ENCODE measurements around the gene SLC8A3. TPM values are rescaled to one million over a fixed set of nuclear protein-coding genes. Genes with fewer than 3 reads are reported as not detected.
A peak's percentile ranks its signal among the peaks of the same experiment; 100 is the strongest.

The SLC8A3 gene
- polyA plus RNA-seq, 5 donors: 4.6 to 23.7 (median 6.5) TPM

GRCh38 chr14:70067810-70068209 is 120.9 kb downstream of the SLC8A3 start:
- no peak for DNase-seq

GRCh38 chr14:70064136-70064865 is 124.5 kb downstream of the SLC8A3 start:
- peak in 1 of 2 donors; percentile 6 for DNase-seq

GRCh38 chr14:70061108-70061507 is 127.6 kb downstream of the SLC8A3 start:
- no peak for DNase-seq

- no peak for DNase-seq
Measured at GRCh38 chr14:70059545-70059944, 129.2 kb downstream of the SLC8A3 start.

GRCh38 chr14:70057519-70058136 is 131.1 kb downstream of the SLC8A3 start:
- DNase-seq: no peak

- DNase-seq: peak; percentile 20 to 38
Measured at GRCh38 chr14:70052990-70053389, 135.8 kb downstream of the SLC8A3 start.

- DNase-seq: no peak
Measured at GRCh38 chr14:70050136-70050535, 138.6 kb downstream of the SLC8A3 start.

GRCh38 chr14:70049605-70050004 is 139.1 kb downstream of the SLC8A3 start:
- no peak for DNase-seq

- no peak for DNase-seq
Measured at GRCh38 chr14:70048313-70048654, 140.5 kb downstream of the SLC8A3 start.

- no peak for DNase-seq
Measured at GRCh38 chr14:70047598-70048312, 141.0 kb downstream of the SLC8A3 start.

GRCh38 chr14:70045844-70046535 is 142.8 kb downstream of the SLC8A3 start:
- DNase-seq: peak; percentile 36 to 53

- DNase-seq: no peak
Measured at GRCh38 chr14:70045310-70045709, 143.4 kb downstream of the SLC8A3 start.

- DNase-seq: no peak
Measured at GRCh38 chr14:70043001-70043400, 145.8 kb downstream of the SLC8A3 start.

- DNase-seq: no peak
Measured at GRCh38 chr14:70036665-70037064, 152.1 kb downstream of the SLC8A3 start.

GRCh38 chr14:70034257-70034656 is 154.5 kb downstream of the SLC8A3 start:
- no peak for DNase-seq

GRCh38 chr14:70033561-70033960 is 155.2 kb downstream of the SLC8A3 start:
- DNase-seq: no peak

GRCh38 chr14:70033116-70033515 is 155.6 kb downstream of the SLC8A3 start:
- DNase-seq: peak in 1 of 2 donors; percentile 14

- no peak for DNase-seq
Measured at GRCh38 chr14:70032447-70032846, 156.3 kb downstream of the SLC8A3 start.

GRCh38 chr14:70032016-70032415 is 156.7 kb downstream of the SLC8A3 start:
- DNase-seq: no peak

- DNase-seq: no peak
Measured at GRCh38 chr14:70029296-70030132, 159.2 kb downstream of the SLC8A3 start.

- peak; percentile 25 to 47 for DNase-seq
Measured at GRCh38 chr14:70027785-70028428, 160.8 kb downstream of the SLC8A3 start.

All from right lung (tissue), 5 donors.